ENCODE data around the gene FOXO3.

The FOXO3 gene

DNA sequence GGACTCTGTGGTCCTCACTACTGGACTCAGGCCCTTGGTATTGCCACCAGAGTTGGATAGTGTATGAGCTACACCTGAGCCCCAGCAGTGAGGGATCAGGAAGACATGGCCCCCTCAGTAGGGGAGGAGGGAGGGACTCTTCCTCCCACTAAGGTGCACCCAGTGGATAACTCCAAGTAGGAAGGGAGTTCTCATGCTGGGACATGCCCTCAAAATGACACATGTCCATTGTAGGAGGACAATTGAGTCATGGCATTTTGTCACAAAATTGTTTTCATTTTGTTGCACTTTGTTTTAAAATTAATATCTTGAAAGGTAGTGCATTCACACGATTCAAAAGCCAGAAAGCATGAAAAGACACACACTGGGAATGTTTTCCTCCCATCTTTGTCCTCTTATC is 127.2 kb downstream of the FOXO3 start:
- no peak overlapping the region for H3K9ac ChIP-seq (ENCODE audit: low read depth, low read length)
- H3K27me3 ChIP-seq (ENCODE audit: control insufficient read depth, insufficient read depth, low read length) = no peaks in the 10 kb centered on the region
- peaks cover 4% of the 10 kb centered on the region for H3K36me3 ChIP-seq (ENCODE audit: control insufficient read depth, insufficient read depth, low read length)
- H3K4me1 ChIP-seq (ENCODE audit: control insufficient read depth, insufficient read depth, low read length) = peaks cover 4% of the 10 kb centered on the region
- no peaks in the 10 kb centered on the region for H3K9me3 ChIP-seq (ENCODE audit: control insufficient read depth, insufficient read depth, low read length)
- H3K4me3 ChIP-seq (ENCODE audit: low read depth, low read length) = no peak overlapping the region

DNA sequence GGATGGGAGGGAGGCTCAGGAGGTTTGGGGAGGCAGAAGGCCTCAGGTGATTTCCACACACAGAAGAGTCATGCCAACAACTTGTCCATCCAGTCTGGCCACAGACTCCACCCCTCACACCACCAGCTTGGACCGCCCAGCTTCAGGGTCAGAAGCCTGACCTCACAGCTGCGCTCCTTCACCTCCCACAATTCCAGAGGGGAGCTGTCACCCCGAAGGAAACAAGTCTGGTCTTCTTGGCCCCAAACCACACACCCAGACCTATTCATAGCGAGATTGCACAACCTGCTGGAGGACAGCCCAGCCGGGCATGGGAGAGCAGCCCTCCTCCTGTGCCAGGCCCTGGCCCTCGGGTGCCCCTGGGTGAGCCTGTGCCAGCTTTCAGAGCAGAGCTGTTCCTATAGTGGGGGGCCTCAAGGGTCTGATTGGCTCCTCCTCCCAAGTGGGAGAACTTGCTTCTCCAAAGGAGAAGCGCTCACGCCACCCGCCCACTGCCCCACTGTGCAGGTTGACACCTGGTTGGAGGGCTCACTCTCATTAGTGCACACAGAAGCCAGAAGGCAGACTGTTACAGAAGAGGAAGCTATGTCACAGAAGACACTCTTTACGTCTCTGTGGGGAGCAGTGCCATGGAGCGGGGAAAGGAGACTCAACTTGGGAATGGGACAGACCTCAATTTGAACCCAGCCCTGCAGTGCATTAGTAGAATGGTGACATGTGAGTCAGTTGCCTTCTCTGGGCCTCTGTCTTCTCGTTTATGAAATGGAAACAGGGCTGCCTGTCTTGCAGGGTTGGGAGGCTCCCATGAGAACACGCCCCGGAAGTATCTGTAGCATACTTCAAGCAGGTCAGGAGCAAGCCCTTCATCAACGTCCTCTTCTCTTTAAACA is 128.8 kb downstream of the FOXO3 start:
- no peaks in the 10 kb centered on the region for H3K27me3 ChIP-seq (ENCODE audit: control insufficient read depth, insufficient read depth, low read length)
- H3K4me3 ChIP-seq (ENCODE audit: low read depth, low read length) = no peak overlapping the region
- peaks cover 4% of the 10 kb centered on the region for H3K4me1 ChIP-seq (ENCODE audit: control insufficient read depth, insufficient read depth, low read length)
- H3K36me3 ChIP-seq (ENCODE audit: control insufficient read depth, insufficient read depth, low read length) = peaks cover 4% of the 10 kb centered on the region
- no peaks in the 10 kb centered on the region for H3K9me3 ChIP-seq (ENCODE audit: control insufficient read depth, insufficient read depth, low read length)
- no peak overlapping the region for H3K9ac ChIP-seq (ENCODE audit: low read depth, low read length)

DNA sequence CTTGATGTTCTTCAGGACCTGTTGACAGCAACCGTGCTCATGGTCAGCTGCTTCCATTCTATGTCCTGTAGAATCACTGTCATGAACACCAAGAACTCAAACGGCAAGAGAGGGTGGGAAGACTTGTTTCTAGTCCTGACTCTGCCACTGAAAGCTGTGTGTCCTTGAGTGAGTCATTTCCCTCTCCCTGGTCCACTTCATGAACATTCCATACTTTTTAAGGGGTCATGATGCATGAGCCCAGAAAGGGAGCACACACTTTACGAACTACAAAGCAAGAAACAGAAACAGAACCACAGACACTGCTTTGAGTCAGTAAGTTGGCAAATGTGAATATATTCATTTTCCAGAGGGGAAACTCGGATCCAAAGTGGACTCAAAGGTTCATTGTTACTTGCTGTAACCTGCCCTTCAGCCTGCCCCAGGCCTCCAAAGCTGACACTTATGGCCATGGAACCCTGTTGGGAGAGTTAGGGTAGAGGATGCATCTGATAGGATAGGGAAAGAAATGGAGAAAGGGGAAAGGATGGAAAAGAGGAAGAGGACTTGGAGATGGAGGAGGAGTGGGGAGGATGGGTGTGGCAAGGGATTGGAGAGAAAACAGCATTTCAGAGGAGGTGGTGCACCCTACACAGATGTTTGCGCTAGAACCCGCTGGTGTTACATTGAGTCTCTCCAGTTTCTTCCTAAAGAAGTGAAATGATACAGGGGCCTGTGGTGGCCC is 129.8 kb downstream of the FOXO3 start:
- H3K27me3 ChIP-seq (ENCODE audit: control insufficient read depth, insufficient read depth, low read length) = no peaks in the 10 kb centered on the region
- H3K4me1 ChIP-seq (ENCODE audit: control insufficient read depth, insufficient read depth, low read length) = peaks cover 4% of the 10 kb centered on the region
- H3K36me3 ChIP-seq (ENCODE audit: control insufficient read depth, insufficient read depth, low read length) = peaks cover 4% of the 10 kb centered on the region
- no peaks in the 10 kb centered on the region for H3K9me3 ChIP-seq (ENCODE audit: control insufficient read depth, insufficient read depth, low read length)
- no peak overlapping the region for H3K4me3 ChIP-seq (ENCODE audit: low read depth, low read length)
- no peak overlapping the region for H3K9ac ChIP-seq (ENCODE audit: low read depth, low read length)

DNA sequence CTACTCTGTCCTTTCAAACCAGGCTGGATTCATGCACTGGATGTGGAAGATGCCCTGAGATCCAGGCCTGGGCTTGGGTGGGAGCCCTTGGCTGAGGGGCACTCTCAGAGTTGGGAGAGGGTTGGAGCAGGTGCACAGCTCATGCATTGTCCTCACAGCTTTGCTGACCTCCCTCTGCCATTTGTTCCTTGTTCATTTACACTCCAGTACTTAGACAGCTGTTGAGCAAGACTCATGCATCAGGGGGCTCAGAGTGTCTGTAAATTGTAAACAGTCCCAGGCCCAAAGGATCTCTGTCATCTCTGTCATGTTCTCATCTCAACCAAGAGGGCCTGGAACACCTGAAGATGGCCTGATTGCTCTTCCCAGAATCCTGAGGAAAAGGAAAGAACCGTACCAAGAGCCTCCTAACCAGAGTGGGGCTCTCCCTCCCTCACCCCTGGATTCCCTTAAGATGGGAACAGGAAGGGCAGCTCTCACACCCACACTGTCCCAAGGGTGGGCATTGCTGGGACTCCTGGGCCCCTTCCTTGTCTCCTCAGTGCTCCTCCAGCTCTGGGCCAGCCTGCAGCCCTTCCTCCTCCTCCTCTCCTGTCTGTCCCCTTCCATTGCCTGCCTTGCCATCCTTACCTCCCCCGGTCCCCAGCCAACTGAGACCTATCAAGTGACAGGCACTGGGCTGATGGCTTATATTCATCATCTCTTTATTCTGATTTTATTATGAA is 132.9 kb downstream of the FOXO3 start:
- Histone ChIP-seq H3K4me3 (ENCODE audit: low read depth, low read length) (no peak overlapping the region), H3K27me3 (ENCODE audit: control insufficient read depth, insufficient read depth, low read length) (no peaks in the 10 kb centered on the region), H3K9me3 (ENCODE audit: control insufficient read depth, insufficient read depth, low read length) (no peaks in the 10 kb centered on the region), H3K36me3 (ENCODE audit: control insufficient read depth, insufficient read depth, low read length) (no peaks in the 10 kb centered on the region), H3K9ac (ENCODE audit: low read depth, low read length) (no peak overlapping the region), H3K4me1 (ENCODE audit: control insufficient read depth, insufficient read depth, low read length) (peaks cover 4% of the 10 kb centered on the region)

DNA sequence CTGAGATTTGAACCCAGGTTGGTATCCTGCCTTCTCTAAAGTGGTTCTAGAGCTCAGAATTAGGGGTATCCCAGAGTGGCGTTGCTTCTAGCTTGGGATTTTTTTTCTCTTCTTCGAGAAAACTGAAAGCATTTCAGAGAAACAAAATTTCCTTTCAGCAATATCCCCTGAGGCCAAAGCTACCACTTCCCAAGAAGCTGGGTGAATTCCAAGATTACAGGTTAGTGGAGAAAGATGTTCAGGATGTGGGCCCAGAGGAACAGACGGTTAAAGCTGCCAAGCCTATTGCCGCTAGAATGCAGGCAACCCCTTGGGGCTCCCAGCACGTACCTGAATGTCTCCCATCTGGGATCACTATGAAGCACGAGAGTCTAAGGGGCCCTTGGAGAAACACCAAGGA is 134.1 kb downstream of the FOXO3 start:
- H3K27me3 ChIP-seq (ENCODE audit: control insufficient read depth, insufficient read depth, low read length) = no peaks in the 10 kb centered on the region
- H3K9ac ChIP-seq (ENCODE audit: low read depth, low read length) = no peak overlapping the region
- H3K4me1 ChIP-seq (ENCODE audit: control insufficient read depth, insufficient read depth, low read length) = peaks cover 4% of the 10 kb centered on the region
- no peaks in the 10 kb centered on the region for H3K36me3 ChIP-seq (ENCODE audit: control insufficient read depth, insufficient read depth, low read length)
- no peak overlapping the region for H3K4me3 ChIP-seq (ENCODE audit: low read depth, low read length)
- no peaks in the 10 kb centered on the region for H3K9me3 ChIP-seq (ENCODE audit: control insufficient read depth, insufficient read depth, low read length)

DNA sequence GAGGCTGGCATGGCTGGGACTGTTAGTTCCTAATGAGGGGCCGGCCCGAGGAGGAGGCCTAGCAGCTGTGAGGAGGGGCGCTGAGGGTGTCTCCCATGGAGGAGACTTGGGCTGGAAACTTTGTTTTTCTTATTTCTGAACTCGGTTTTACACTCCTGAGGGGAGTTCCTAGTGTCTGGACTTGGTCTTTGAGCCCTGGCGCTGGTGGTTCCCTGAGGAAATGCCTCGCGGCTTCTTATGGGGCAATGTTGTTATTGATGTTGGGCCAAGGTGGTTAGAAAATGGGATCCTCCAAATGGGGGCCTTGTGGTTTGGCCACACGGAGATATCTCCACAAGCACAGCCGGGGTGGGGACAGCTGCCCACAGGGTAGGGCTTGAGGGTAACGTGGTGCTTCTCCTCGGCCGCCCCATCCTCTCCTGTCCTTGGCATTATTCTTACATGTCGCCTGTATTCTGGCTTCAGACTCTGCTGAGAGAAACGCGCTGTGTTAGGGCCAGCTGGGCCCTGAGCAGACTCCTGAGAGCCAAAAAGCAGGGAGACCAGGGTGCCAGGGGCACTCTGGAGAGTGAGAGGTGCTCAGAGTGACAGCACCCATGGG is 136.9 kb downstream of the FOXO3 start:
- no peak overlapping the region for H3K4me3 ChIP-seq (ENCODE audit: low read depth, low read length)

DNA sequence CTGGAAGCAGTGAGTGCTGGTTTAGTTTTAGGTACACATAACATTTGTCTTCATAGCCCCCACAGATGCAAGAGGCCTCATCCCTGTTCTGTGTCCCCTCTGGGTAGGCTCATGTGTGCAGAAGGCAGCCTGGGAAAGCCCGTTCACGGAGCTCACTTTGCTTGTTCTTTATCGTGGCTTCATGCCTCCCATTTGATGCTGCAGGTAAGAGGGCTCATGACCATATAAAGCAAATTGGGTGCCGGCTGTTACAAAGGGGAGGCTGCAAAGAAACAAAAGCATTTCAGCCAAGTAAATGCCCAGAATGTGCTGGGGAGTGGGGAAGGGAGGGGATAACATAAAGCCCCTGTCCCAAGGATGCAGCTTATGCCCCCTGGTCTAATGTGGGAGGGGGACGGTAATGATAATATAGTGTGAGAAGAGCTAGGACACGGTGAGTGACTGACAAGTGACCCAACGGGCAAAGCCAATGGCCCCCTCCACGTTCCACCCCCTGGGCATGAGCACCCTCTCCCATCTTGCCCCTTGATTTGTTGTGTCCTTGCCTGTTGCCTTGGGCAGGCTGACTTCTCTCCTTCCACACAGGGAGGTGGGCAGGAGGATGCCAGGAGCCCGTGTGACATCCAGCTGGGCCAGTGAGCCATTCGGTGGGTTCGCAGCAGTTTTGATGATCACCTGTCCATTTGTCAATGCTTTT is 138.0 kb downstream of the FOXO3 start:
- H3K27me3 ChIP-seq (ENCODE audit: control insufficient read depth, insufficient read depth, low read length) = no peaks in the 10 kb centered on the region
- H3K4me3 ChIP-seq (ENCODE audit: low read depth, low read length) = no peak overlapping the region
- no peaks in the 10 kb centered on the region for H3K36me3 ChIP-seq (ENCODE audit: control insufficient read depth, insufficient read depth, low read length)
- no peaks in the 10 kb centered on the region for H3K4me1 ChIP-seq (ENCODE audit: control insufficient read depth, insufficient read depth, low read length)
- no peak overlapping the region for H3K9ac ChIP-seq (ENCODE audit: low read depth, low read length)
- H3K9me3 ChIP-seq (ENCODE audit: control insufficient read depth, insufficient read depth, low read length) = peaks cover 8% of the 10 kb centered on the region

More for the DNA sequence above, 136.9 kb downstream of the FOXO3 start:
- H3K36me3 ChIP-seq (ENCODE audit: control insufficient read depth, insufficient read depth, low read length) = no peaks in the 10 kb centered on the region
- H3K27me3 ChIP-seq (ENCODE audit: control insufficient read depth, insufficient read depth, low read length) = no peaks in the 10 kb centered on the region
- no peak overlapping the region for H3K9ac ChIP-seq (ENCODE audit: low read depth, low read length)
- peaks cover 5% of the 10 kb centered on the region for H3K9me3 ChIP-seq (ENCODE audit: control insufficient read depth, insufficient read depth, low read length)
- no peaks in the 10 kb centered on the region for H3K4me1 ChIP-seq (ENCODE audit: control insufficient read depth, insufficient read depth, low read length)

DNA sequence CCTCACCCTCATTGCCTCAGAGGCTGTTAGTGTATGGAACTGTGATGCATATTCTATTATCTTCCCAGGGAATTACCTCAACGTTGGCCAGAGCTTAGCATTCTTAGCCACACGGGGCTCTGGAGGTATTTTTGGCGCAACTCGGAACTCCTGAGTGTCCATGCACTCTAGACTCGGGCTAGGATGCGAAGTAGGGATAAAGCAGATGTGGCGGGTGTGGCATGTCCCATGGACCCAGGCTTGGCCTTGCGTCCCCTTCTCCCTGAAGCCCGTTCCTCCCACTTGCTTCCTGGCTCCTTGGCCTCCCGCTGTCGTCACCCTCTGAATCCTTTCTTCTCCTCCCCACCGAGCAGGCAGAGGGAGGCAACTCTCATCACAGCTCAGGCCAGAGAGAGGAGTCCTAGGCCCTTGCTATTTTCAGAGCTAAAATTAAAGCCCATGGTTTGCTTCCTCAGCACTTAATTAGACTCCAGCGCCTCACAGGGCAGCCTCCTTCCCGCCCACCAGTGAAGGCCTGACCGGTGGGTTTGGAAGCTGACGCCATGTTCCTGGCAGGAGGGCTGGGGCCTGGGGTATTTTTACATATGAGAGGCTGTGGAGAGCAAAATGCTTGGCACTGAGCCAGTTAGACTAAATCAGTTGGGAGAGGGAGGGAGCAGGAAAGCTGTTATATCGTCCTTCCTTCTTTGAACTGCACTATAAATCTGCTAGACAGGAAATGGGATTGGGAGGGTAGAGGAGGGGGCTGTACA is 138.7 kb downstream of the FOXO3 start:
- Histone ChIP-seq H3K4me1 (ENCODE audit: control insufficient read depth, insufficient read depth, low read length) (no peaks in the 10 kb centered on the region), H3K9me3 (ENCODE audit: control insufficient read depth, insufficient read depth, low read length) (peaks cover 8% of the 10 kb centered on the region)

DNA sequence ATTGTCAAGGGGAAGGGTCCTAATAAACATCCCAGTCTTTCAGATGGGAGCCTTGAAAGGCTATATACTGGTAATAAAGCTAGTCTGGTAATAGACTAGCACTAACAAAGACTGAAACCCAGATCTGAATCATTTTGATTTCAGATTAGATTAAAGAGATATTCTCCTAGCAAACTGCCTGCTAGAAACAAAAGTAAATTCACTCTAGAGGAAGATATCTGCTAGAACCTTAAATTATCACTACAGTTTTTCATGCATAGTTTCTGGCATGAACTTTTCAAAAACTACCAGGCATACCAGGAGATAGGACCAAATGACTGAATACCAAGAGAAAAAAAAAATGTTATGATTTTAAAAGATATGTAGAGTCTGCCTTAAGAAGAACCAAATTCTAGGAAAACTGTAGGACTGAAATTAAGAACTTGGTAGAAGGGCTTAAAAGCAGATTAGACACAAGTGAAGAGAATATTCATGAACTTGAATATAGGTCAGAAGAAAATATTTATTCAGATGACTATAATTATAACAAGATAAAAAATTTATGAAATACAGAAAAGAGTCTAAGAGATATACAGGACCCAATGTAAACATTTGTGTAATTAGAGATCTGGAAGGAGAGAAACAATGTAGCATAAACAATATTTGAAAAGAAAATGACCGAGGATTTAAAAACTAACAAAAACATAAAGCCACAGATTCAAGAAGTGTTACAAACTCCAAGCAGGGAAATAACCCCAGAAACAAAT is 141.6 kb downstream of the FOXO3 start:
- no peak overlapping the region for H3K9ac ChIP-seq (ENCODE audit: low read depth, low read length)

More for the DNA sequence above, 138.7 kb downstream of the FOXO3 start:
- no peak overlapping the region for H3K4me3 ChIP-seq (ENCODE audit: low read depth, low read length)
- no peaks in the 10 kb centered on the region for H3K27me3 ChIP-seq (ENCODE audit: control insufficient read depth, insufficient read depth, low read length)
- no peak overlapping the region for H3K9ac ChIP-seq (ENCODE audit: low read depth, low read length)
- no peaks in the 10 kb centered on the region for H3K36me3 ChIP-seq (ENCODE audit: control insufficient read depth, insufficient read depth, low read length)

DNA sequence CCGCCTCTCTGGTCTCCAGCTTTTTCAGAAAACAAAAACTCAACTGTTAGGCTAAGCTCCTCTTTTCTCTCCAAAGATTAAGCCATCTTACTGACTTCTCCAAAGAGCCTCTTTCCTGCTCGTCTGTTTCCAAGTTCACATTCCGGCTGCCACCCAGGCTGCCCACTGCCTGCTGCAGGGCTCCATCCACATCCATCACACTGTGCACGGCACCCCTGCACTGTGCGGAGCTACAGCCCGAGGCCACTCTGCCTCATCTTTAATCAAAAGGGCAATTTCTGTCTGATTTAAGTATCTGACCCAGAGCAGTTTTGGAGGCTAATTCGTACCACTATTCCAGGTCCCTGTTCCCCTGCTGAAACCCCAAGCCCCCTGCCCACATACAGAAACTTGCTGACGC is 145.9 kb downstream of the FOXO3 start:
- no peaks in the 10 kb centered on the region for H3K36me3 ChIP-seq (ENCODE audit: control insufficient read depth, insufficient read depth, low read length)
- H3K9me3 ChIP-seq (ENCODE audit: control insufficient read depth, insufficient read depth, low read length) = peaks cover 8% of the 10 kb centered on the region
- no peak overlapping the region for H3K4me3 ChIP-seq (ENCODE audit: low read depth, low read length)
- H3K4me1 ChIP-seq (ENCODE audit: control insufficient read depth, insufficient read depth, low read length) = no peaks in the 10 kb centered on the region
- H3K9ac ChIP-seq (ENCODE audit: low read depth, low read length) = no peak overlapping the region
- H3K27me3 ChIP-seq (ENCODE audit: control insufficient read depth, insufficient read depth, low read length) = no peaks in the 10 kb centered on the region

More for the DNA sequence above, 141.6 kb downstream of the FOXO3 start:
- Histone ChIP-seq H3K9me3 (ENCODE audit: control insufficient read depth, insufficient read depth, low read length) (peaks cover 8% of the 10 kb centered on the region), H3K27me3 (ENCODE audit: control insufficient read depth, insufficient read depth, low read length) (no peaks in the 10 kb centered on the region), H3K36me3 (ENCODE audit: control insufficient read depth, insufficient read depth, low read length) (no peaks in the 10 kb centered on the region), H3K4me3 (ENCODE audit: low read depth, low read length) (no peak overlapping the region), H3K4me1 (ENCODE audit: control insufficient read depth, insufficient read depth, low read length) (no peaks in the 10 kb centered on the region)
